ENCODE data around the gene TLL2.

DNA sequence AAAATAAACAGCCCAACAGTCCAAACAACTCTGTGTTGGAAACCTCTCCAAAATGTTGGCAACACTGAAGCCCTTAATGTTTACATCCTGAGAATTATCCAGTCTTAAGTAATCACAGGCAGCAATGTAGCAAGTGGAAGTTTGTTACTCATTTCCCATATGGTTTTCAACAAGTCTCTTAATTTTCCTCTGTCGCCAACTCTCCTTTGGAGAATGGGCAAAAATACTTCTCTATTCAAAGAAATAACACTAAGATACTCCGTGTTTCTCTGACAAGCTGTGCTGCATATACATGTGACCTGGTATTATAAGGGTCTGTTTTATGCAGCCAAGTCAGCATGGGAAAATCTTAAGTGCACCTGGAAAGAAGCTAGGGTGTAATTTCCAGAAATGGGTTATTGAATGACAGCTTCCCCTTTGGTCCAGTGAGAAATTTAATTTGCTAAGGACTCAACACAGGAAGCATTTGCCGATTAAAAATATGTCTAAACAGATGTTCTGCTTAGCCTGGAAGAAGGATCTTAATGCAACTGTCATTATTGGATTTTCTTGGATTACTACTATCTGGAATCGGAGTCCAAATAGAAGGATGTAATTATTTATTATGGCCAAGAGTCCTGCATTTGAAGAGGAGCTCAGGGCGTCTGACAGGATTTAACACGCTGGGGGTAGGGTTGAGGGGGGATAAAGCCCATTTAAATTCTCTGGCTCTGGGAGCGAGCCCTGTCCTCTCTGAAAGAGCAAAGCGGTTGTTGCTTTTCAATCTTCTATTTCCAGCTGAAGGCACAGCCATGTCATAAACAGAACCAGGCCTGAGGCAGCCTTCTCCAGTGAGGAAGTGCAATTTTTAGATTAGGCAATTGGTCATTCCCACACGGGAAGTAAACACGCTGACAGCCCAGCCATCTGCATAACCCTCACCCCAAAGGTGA, 73.1 kb downstream of the TLL2 start:
- TF ChIP-seq RFX5 (IDR thresholded peaks at IDR 0.05; ENCODE audit: low read depth, low read length) (no peak), BHLHE40 (IDR thresholded peaks at IDR 0.05; ENCODE audit: low read depth, low read length) (no peak), CTCF (conservative IDR thresholded peaks at IDR 0.05; ENCODE audit: low read depth, low read length) (no peak), ELK1 (IDR thresholded peaks at IDR 0.05; ENCODE audit: borderline replicate concordance, low read depth, low read length) (no peak), POLR2A (IDR thresholded peaks at IDR 0.05; ENCODE audit: low read depth, low read length) (no peak)
